DND-41 (cell line): ENCODE results near the gene ISY1.

ENCODE experiments used
- ATAC-seq: fragments of 200-7000 bp; cut with Tn5 transposase; 3 replicates; pipeline ENCODE4 v1.9.1; 2021; ENCODE audit warnings: low read depth; ENCODE audit not compliant: insufficient read depth
- DNase-seq: peaks from one replicate; pipeline ENCODE4 v3.0.0-alpha.2; 2020
- H2AFZ ChIP-seq: 2 replicates; pipeline ENCODE4 v1.6.0; 2012; ENCODE audit warnings: low read depth, low read length
- H3K27ac ChIP-seq: 2 replicates; pipeline ENCODE4 v1.5.1; 2012; ENCODE audit warnings: low read length, inconsistent platforms
- H3K27me3 ChIP-seq: fragments of 200-600 bp; sonication (generic); 2 replicates; pipeline ENCODE4 v1.6.0; 2012; ENCODE audit warnings: low read length, mild to moderate bottlenecking, inconsistent platforms; ENCODE audit not compliant: insufficient read depth, poor library complexity
- H3K36me3 ChIP-seq: 2 replicates; pipeline ENCODE4 v1.5.1; 2012; ENCODE audit warnings: low read length, inconsistent platforms; ENCODE audit not compliant: insufficient read depth
- H3K4me1 ChIP-seq: 2 replicates; pipeline ENCODE4 v1.5.1; 2012; ENCODE audit warnings: mild to moderate bottlenecking, low read length; ENCODE audit not compliant: insufficient read depth
- H3K4me2 ChIP-seq: 2 replicates; pipeline ENCODE4 v1.6.0; 2012; ENCODE audit warnings: mild to moderate bottlenecking, moderate library complexity, low read length, inconsistent platforms; ENCODE audit not compliant: insufficient read depth
- H3K4me3 ChIP-seq, 2 experiments: fragments of 200-600 bp in 1 of 2; shearing (Covaris generic) in 1 of 2; 2 replicates each; pipeline ENCODE4 v1.5.1; 2012 to 2016; ENCODE audit warnings: inconsistent platforms in 2 of 2, low read length in 2 of 2, mild to moderate bottlenecking in 2 of 2, low read depth in 1 of 2, moderate library complexity in 1 of 2
- H3K79me2 ChIP-seq: 2 replicates; pipeline ENCODE4 v1.6.0; 2012; ENCODE audit warnings: low read length, inconsistent platforms; ENCODE audit not compliant: insufficient read depth
- H3K9ac ChIP-seq: 2 replicates; pipeline ENCODE4 v1.6.0; 2012; ENCODE audit warnings: low read depth, mild to moderate bottlenecking, inconsistent platforms, low read length, moderate library complexity
- H3K9me3 ChIP-seq: 2 replicates; pipeline ENCODE4 v1.5.1; 2012; ENCODE audit warnings: low read length, moderate library complexity, mild to moderate bottlenecking, inconsistent platforms; ENCODE audit not compliant: insufficient read depth, severe bottlenecking
- H4K20me1 ChIP-seq: 2 replicates; pipeline ENCODE4 v1.6.0; 2012; ENCODE audit warnings: low read length; ENCODE audit not compliant: insufficient read depth
- CTCF ChIP-seq: IDR thresholded peaks from 2 replicates; pipeline ENCODE4 v1.5.1; 2012; ENCODE audit warnings: borderline replicate concordance, low read length, moderate library complexity, mild to moderate bottlenecking; ENCODE audit not compliant: poor library complexity, severe bottlenecking; ENCODE audit errors: extremely low read depth
- EZH2 ChIP-seq: IDR thresholded peaks from 3 replicates; pipeline ENCODE4 v1.6.1; 2012; ENCODE audit warnings: borderline replicate concordance, low read depth, mild to moderate bottlenecking, moderate library complexity, low read length, inconsistent platforms; ENCODE audit not compliant: severe bottlenecking

ISY1 gene

GRCh38 chr3:129104498-129105079, 56.3 kb downstream of the ISY1 start:
- peaks cover 68% of the 10 kb centered on the region for H3K79me2 ChIP-seq
- no peak overlapping the region for H2AFZ ChIP-seq
- H3K27ac ChIP-seq = no peak overlapping the region
- no peaks in the 10 kb centered on the region for H3K4me1 ChIP-seq
- H3K27me3 ChIP-seq = no peaks in the 10 kb centered on the region
- H3K4me2 ChIP-seq = no peak overlapping the region
- peaks cover 31% of the 10 kb centered on the region for H3K36me3 ChIP-seq
- TF ChIP-seq CTCF = no peak
- TF ChIP-seq EZH2 = no peak
- ATAC-seq (no peak), DNase-seq (no peak)
- no peak overlapping the region for H3K9ac ChIP-seq
- H4K20me1 ChIP-seq = peaks cover 42% of the 10 kb centered on the region
- no peak overlapping the region for H3K4me3 ChIP-seq
- no peaks in the 10 kb centered on the region for H3K9me3 ChIP-seq

GRCh38 chr3:129104051-129104450, 56.8 kb downstream of the ISY1 start:
- Histone ChIP-seq H3K9ac (no peak overlapping the region), H3K4me2 (no peak overlapping the region), H4K20me1 (peaks cover 42% of the 10 kb centered on the region), H3K4me1 (no peaks in the 10 kb centered on the region), H3K9me3 (no peaks in the 10 kb centered on the region), H3K36me3 (peaks cover 31% of the 10 kb centered on the region), H3K27me3 (no peaks in the 10 kb centered on the region), H3K27ac (no peak overlapping the region), H3K4me3 (no peak overlapping the region), H2AFZ (no peak overlapping the region), H3K79me2 (peaks cover 68% of the 10 kb centered on the region)
- no peak for ATAC-seq
- TF ChIP-seq EZH2 = no peak
- TF ChIP-seq CTCF = no peak
- no peak for DNase-seq

- Histone ChIP-seq H3K4me1 (no peaks in the 10 kb centered on the region), H3K4me2 (no peak overlapping the region), H3K9me3 (no peaks in the 10 kb centered on the region), H3K9ac (no peak overlapping the region), H4K20me1 (peaks cover 41% of the 10 kb centered on the region), H3K79me2 (peaks cover 65% of the 10 kb centered on the region), H3K4me3 (no peak overlapping the region), H3K36me3 (peaks cover 29% of the 10 kb centered on the region), H3K27me3 (no peaks in the 10 kb centered on the region), H3K27ac (peak overlapping the region; percentile 32; the same call in 1 of the 2 replicates), H2AFZ (no peak overlapping the region)
- DNase-seq (no peak), ATAC-seq (no peak)
- TF ChIP-seq EZH2 (no peak), CTCF (no peak)
These were observed 57.6 kb downstream of the ISY1 start for GRCh38 chr3:129103296-129103695.
